Keratinocyte (primary cell): Measurements from ENCODE around the gene KIFC3. TPM values are rescaled to one million over a fixed set of nuclear protein-coding genes. Genes with fewer than 3 reads are reported as not detected.

Source experiments
- DNase-seq: peaks from one replicate; pipeline ENCODE4 v3.0.0-alpha.2; 2011; ENCODE audit warnings: low read depth, missing footprints, low spot score
- FAIRE-seq: peaks from 2 replicates; lab custom pipeline; 2011; peaks lifted over from hg19 to GRCh38; lab: Jason Lieb, UNC
- H2AFZ ChIP-seq: 2 replicates; pipeline ENCODE4 v1.6.0; 2012; ENCODE audit warnings: low read length, control low read depth, inconsistent platforms; ENCODE audit not compliant: control insufficient read depth
- H3K27ac ChIP-seq: 2 replicates; pipeline ENCODE4 v1.5.1; 2011; ENCODE audit warnings: low read length; ENCODE audit not compliant: control insufficient read depth, insufficient read depth
- H3K27me3 ChIP-seq: 3 replicates; pipeline ENCODE4 v1.6.0; 2011; ENCODE audit warnings: low read length; ENCODE audit not compliant: control insufficient read depth, insufficient read depth; ENCODE audit errors: extremely low read depth
- H3K36me3 ChIP-seq, 2 experiments: 2 replicates in 1 of 2; 3 replicates in 1 of 2; pipeline ENCODE4 v1.5.1; 2011; ENCODE audit warnings: low read length in 2 of 2, mild to moderate bottlenecking in 1 of 2; ENCODE audit not compliant: control insufficient read depth in 2 of 2, insufficient read depth in 2 of 2; ENCODE audit errors: extremely low read depth in 1 of 2
- H3K4me1 ChIP-seq: 3 replicates; pipeline ENCODE4 v1.5.1; 2011; ENCODE audit warnings: low read length; ENCODE audit not compliant: control insufficient read depth, insufficient read depth; ENCODE audit errors: extremely low read depth
- H3K4me2 ChIP-seq: 3 replicates; pipeline ENCODE4 v1.6.0; 2011; ENCODE audit warnings: low read depth, low read length; ENCODE audit not compliant: control insufficient read depth, insufficient read depth; ENCODE audit errors: extremely low read depth
- H3K4me3 ChIP-seq, 3 experiments: fragments of 200-600 bp in 1 of 3; sonication (generic) in 1 of 3; 2 replicates in 2 of 3; 3 replicates in 1 of 3; pipeline ENCODE4 v1.5.1; 2011 to 2016; ENCODE audit warnings: low read length in 3 of 3, mild to moderate bottlenecking in 3 of 3, control low read depth in 2 of 3, inconsistent platforms in 1 of 3, low read depth in 1 of 3, mixed read lengths in 1 of 3, mixed run types in 1 of 3, moderate library complexity in 1 of 3; ENCODE audit not compliant: control insufficient read depth in 2 of 3, insufficient read depth in 2 of 3; ENCODE audit errors: extremely low read depth in 1 of 3
- H3K79me2 ChIP-seq: 2 replicates; pipeline ENCODE4 v1.6.0; 2012; ENCODE audit warnings: low read length; ENCODE audit not compliant: control insufficient read depth, insufficient read depth
- H3K9ac ChIP-seq: 3 replicates; pipeline ENCODE4 v1.6.0; 2011; ENCODE audit warnings: low read length; ENCODE audit not compliant: control insufficient read depth, insufficient read depth; ENCODE audit errors: extremely low read depth
- H3K9me1 ChIP-seq: 3 replicates; pipeline ENCODE4 v1.6.0; 2011; ENCODE audit warnings: low read length; ENCODE audit not compliant: control insufficient read depth, insufficient read depth; ENCODE audit errors: extremely low read depth
- H3K9me3 ChIP-seq: 2 replicates; pipeline ENCODE4 v1.5.1; 2012; ENCODE audit warnings: low read depth, low read length; ENCODE audit not compliant: control insufficient read depth
- H4K20me1 ChIP-seq: 3 replicates; pipeline ENCODE4 v1.6.0; 2011; ENCODE audit warnings: low read length; ENCODE audit not compliant: control insufficient read depth, insufficient read depth; ENCODE audit errors: extremely low read depth
- CTCF ChIP-seq, 3 experiments: IDR thresholded peaks in 1 of 3; conservative IDR thresholded peaks in 1 of 3; optimal IDR thresholded peaks in 1 of 3; 2 replicates in 2 of 3; 3 replicates in 1 of 3; pipeline versions ENCODE3 to v1.5.1; 2011; ENCODE audit warnings: low read length in 3 of 3, mild to moderate bottlenecking in 3 of 3, moderate library complexity in 2 of 3, control low read depth in 1 of 3, inconsistent platforms in 1 of 3; ENCODE audit not compliant: insufficient read depth in 2 of 3; ENCODE audit errors: extremely low read depth in 1 of 3
- EZH2 ChIP-seq: IDR thresholded peaks from one replicate; pipeline ENCODE4 v1.6.1; 2012; ENCODE audit warnings: inconsistent platforms, mild to moderate bottlenecking, low read length, moderate library complexity
- dilution Hi-C: fragments of 300-500 bp; cut with MboI; formaldehyde crosslinking; loops from one replicate; pipeline ENCODE4 v1.7.0; 2020; ENCODE audit warnings: low sequenced_read_pairs; ENCODE audit not compliant: extremely low pct_ligation_motif_present
- polyA plus RNA-seq, 5 experiments: library from polyadenylated mRNA; depleted of rRNA in 3 of 5; stranded (reverse) in 3 of 5; stranded (forward) in 1 of 5; unstranded in 1 of 5; fragments of >200 nt; gene quantifications; 1 replicate in 1 of 5; 2 replicates in 3 of 5; 3 replicates in 1 of 5; pipeline versions ENCODE4 v1.2.1 to v1.2.3, GENCODE V29; 2011 to 2012; ENCODE audit warnings: missing spikeins in 2 of 5, low read depth in 1 of 5, low replicate concordance in 1 of 5

The KIFC3 gene
- polyA plus RNA-seq, 1 donor (not counting 4 experiments of a cell fraction or from before 2014, with no cell fraction given), result 22.7 TPM

DNA sequence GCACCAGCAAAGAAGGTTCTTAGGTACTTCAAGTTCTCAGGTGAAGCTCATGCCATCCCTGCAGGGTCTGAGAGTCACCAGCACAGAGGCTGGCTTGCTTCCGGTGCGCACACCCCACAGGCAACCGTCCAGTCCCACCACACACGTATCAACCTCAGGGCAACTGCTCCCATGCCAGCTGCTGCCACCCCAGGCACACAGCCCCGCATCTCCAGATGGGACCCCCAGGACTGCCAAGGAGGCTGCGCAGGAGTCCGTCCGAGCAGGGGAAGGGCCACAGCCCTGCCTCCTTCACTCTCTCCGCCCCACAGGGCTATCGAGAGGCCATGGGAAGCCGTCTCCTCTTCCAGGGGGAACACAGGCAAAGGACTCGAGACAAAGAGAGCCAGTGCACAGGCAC, 13.3 kb downstream of the KIFC3 start:
- peaks cover 31 to 33% of the 10 kb centered on the region in 2 experiments for H3K36me3 ChIP-seq
- H3K9ac ChIP-seq, result no peak overlapping the region
- H3K27me3 ChIP-seq, result no peaks in the 10 kb centered on the region
- no peaks in the 10 kb centered on the region for H4K20me1 ChIP-seq
- no peak overlapping the region for H3K4me2 ChIP-seq
- H3K9me3 ChIP-seq, result no peaks in the 10 kb centered on the region
- H3K9me1 ChIP-seq, result no peaks in the 10 kb centered on the region
- no peaks in the 10 kb centered on the region for H3K4me1 ChIP-seq
- H3K79me2 ChIP-seq, result peaks cover 4% of the 10 kb centered on the region
- no peak overlapping the region for H2AFZ ChIP-seq
- dilution Hi-C loops, result no loop called here
- FAIRE-seq (no peak), DNase-seq (no peak)
- no peak for TF ChIP-seq CTCF (optimal IDR thresholded peaks at IDR 0.05 in 1 of 3, IDR thresholded peaks at IDR 0.05 in 1 of 3, conservative IDR thresholded peaks at IDR 0.05 in 1 of 3; ENCODE audit: extremely low read depth in 1 of 3, insufficient read depth in 2 of 3, low read length in 3 of 3)
- no peak for TF ChIP-seq EZH2
- H3K4me3 ChIP-seq, result no peak overlapping the region
- H3K27ac ChIP-seq, result no peak overlapping the region

DNA sequence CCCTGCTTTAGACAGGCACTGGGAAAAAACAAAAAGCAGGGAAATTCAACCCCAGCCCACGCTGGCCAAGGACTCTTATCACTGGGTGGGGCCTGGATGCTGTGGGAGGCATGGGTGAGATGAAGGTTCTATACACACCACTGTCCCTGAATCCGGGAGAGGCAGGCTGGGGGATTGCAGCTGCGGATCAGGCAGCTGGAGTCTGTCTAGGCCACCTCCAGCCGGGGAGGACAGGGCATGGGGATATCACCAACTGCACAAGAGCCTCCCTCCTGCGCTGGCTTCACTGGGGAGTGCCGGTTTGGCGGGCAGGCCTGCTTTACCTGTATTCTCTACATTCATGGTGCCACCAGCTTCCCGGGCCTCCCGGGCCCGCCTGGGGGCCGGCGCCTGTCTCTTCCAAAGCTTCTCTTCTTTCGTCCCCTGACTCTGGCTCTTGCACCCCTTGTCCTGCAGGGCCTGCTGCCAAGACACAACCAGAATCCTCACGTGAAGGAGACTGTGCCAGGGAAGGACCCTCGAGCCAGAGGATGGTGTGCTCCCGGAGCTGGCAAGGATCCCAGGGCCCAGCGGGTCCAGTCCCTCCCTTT, 13.9 kb downstream of the KIFC3 start:
- no peak for FAIRE-seq
- H3K4me3 ChIP-seq, result no peak overlapping the region
- H3K36me3 ChIP-seq, result peaks cover 32 to 37% of the 10 kb centered on the region in 2 experiments
- H3K79me2 ChIP-seq, result peaks cover 6% of the 10 kb centered on the region
- H3K27ac ChIP-seq, result no peak overlapping the region
- dilution Hi-C loops, result no loop called here
- no peaks in the 10 kb centered on the region for H4K20me1 ChIP-seq
- no peaks in the 10 kb centered on the region for H3K27me3 ChIP-seq
- H3K9me3 ChIP-seq, result no peaks in the 10 kb centered on the region
- TF ChIP-seq CTCF (optimal IDR thresholded peaks at IDR 0.05 in 1 of 3, IDR thresholded peaks at IDR 0.05 in 1 of 3, conservative IDR thresholded peaks at IDR 0.05 in 1 of 3; ENCODE audit: extremely low read depth in 1 of 3, insufficient read depth in 2 of 3, low read length in 3 of 3) (no peak), EZH2 (no peak)
- DNase-seq, result no peak
- no peak overlapping the region for H3K4me2 ChIP-seq
- no peak overlapping the region for H2AFZ ChIP-seq
- H3K4me1 ChIP-seq, result no peaks in the 10 kb centered on the region
- no peak overlapping the region for H3K9ac ChIP-seq
- no peaks in the 10 kb centered on the region for H3K9me1 ChIP-seq
